ENCODE data around the gene AMFR. TPM values are rescaled to one million over a fixed set of nuclear protein-coding genes. Genes with fewer than 3 reads are reported as not detected.

The AMFR gene
- polyA plus RNA-seq, 1 donor (not counting 4 experiments of a cell fraction or from before 2014, with no cell fraction given): 36.9 TPM

GRCh38 chr16:56417138-56417537, 8.2 kb downstream of the AMFR start:
- Histone ChIP-seq H3K79me2 (ENCODE audit: control insufficient read depth, insufficient read depth, low read length) (peaks cover 66% of the 10 kb centered on the region), H3K9me3 (ENCODE audit: control insufficient read depth, low read depth, low read length) (no peaks in the 10 kb centered on the region), H3K4me3 (ENCODE audit: control insufficient read depth in 2 of 3, extremely low read depth in 1 of 3, insufficient read depth in 2 of 3, low read depth in 1 of 3, low read length in 3 of 3) (no peak overlapping the region), H3K4me1 (ENCODE audit: control insufficient read depth, extremely low read depth, insufficient read depth, low read length) (peaks cover 16% of the 10 kb centered on the region), H3K9me1 (ENCODE audit: control insufficient read depth, extremely low read depth, insufficient read depth, low read length) (no peaks in the 10 kb centered on the region), H3K4me2 (ENCODE audit: control insufficient read depth, extremely low read depth, insufficient read depth, low read depth, low read length) (no peak overlapping the region), H3K36me3 (ENCODE audit: control insufficient read depth in 2 of 2, extremely low read depth in 1 of 2, insufficient read depth in 2 of 2, low read length in 2 of 2) (peaks cover 0 to 4% of the 10 kb centered on the region in 2 experiments), H4K20me1 (ENCODE audit: control insufficient read depth, extremely low read depth, insufficient read depth, low read length) (no peaks in the 10 kb centered on the region), H2AFZ (ENCODE audit: control insufficient read depth, low read length) (no peak overlapping the region), H3K27ac (ENCODE audit: control insufficient read depth, insufficient read depth, low read length) (no peak overlapping the region), H3K9ac (ENCODE audit: control insufficient read depth, extremely low read depth, insufficient read depth, low read length) (no peak overlapping the region), H3K27me3 (ENCODE audit: control insufficient read depth, extremely low read depth, insufficient read depth, low read length) (no peaks in the 10 kb centered on the region)
- dilution Hi-C loops (cut with MboI; ENCODE audit: extremely low pct_ligation_motif_present, low sequenced_read_pairs): no loop called here
- FAIRE-seq: no peak
- TF ChIP-seq CTCF (optimal IDR thresholded peaks at IDR 0.05 in 1 of 3, IDR thresholded peaks at IDR 0.05 in 1 of 3, conservative IDR thresholded peaks at IDR 0.05 in 1 of 3; ENCODE audit: extremely low read depth in 1 of 3, insufficient read depth in 2 of 3, low read length in 3 of 3) (no peak), EZH2 (IDR thresholded peaks at IDR 0.05; ENCODE audit: low read length) (no peak)
- DNase-seq (ENCODE audit: low read depth, low spot score): no peak

GRCh38 chr16:56415875-56416274, 9.5 kb downstream of the AMFR start:
- H3K79me2 ChIP-seq (ENCODE audit: control insufficient read depth, insufficient read depth, low read length): peaks cover 53% of the 10 kb centered on the region
- FAIRE-seq: no peak

More at GRCh38 chr16:56415875-56416274, 9.5 kb downstream of the AMFR start:
- no peaks in the 10 kb centered on the region for H3K9me1 ChIP-seq (ENCODE audit: control insufficient read depth, extremely low read depth, insufficient read depth, low read length)
- H2AFZ ChIP-seq (ENCODE audit: control insufficient read depth, low read length): no peak overlapping the region
- no peak overlapping the region for H3K4me2 ChIP-seq (ENCODE audit: control insufficient read depth, extremely low read depth, insufficient read depth, low read depth, low read length)
- no peak overlapping the region for H3K27ac ChIP-seq (ENCODE audit: control insufficient read depth, insufficient read depth, low read length)
- H3K4me1 ChIP-seq (ENCODE audit: control insufficient read depth, extremely low read depth, insufficient read depth, low read length): peaks cover 12% of the 10 kb centered on the region
- H4K20me1 ChIP-seq (ENCODE audit: control insufficient read depth, extremely low read depth, insufficient read depth, low read length): no peaks in the 10 kb centered on the region
- H3K9ac ChIP-seq (ENCODE audit: control insufficient read depth, extremely low read depth, insufficient read depth, low read length): no peak overlapping the region
- H3K9me3 ChIP-seq (ENCODE audit: control insufficient read depth, low read depth, low read length): no peaks in the 10 kb centered on the region
- dilution Hi-C loops (cut with MboI; ENCODE audit: extremely low pct_ligation_motif_present, low sequenced_read_pairs): no loop called here
- no peak overlapping the region for H3K4me3 ChIP-seq (ENCODE audit: control insufficient read depth in 2 of 3, extremely low read depth in 1 of 3, insufficient read depth in 2 of 3, low read depth in 1 of 3, low read length in 3 of 3)
- TF ChIP-seq CTCF (optimal IDR thresholded peaks at IDR 0.05 in 1 of 3, IDR thresholded peaks at IDR 0.05 in 1 of 3, conservative IDR thresholded peaks at IDR 0.05 in 1 of 3; ENCODE audit: extremely low read depth in 1 of 3, insufficient read depth in 2 of 3, low read length in 3 of 3) (no peak), EZH2 (IDR thresholded peaks at IDR 0.05; ENCODE audit: low read length) (no peak)
- DNase-seq (ENCODE audit: low read depth, low spot score): no peak
- H3K36me3 ChIP-seq (ENCODE audit: control insufficient read depth in 2 of 2, extremely low read depth in 1 of 2, insufficient read depth in 2 of 2, low read length in 2 of 2): peaks cover 2 to 4% of the 10 kb centered on the region in 2 experiments
- no peaks in the 10 kb centered on the region for H3K27me3 ChIP-seq (ENCODE audit: control insufficient read depth, extremely low read depth, insufficient read depth, low read length)

Measured in keratinocyte (primary cell).